Measurements from ENCODE around the gene HRK.
"Not testable (repeated sequence)": the region's sequence is repeated elsewhere in the genome, so short reads cannot be mapped to it uniquely, and the experiment has no call there.

The HRK gene

DNA sequence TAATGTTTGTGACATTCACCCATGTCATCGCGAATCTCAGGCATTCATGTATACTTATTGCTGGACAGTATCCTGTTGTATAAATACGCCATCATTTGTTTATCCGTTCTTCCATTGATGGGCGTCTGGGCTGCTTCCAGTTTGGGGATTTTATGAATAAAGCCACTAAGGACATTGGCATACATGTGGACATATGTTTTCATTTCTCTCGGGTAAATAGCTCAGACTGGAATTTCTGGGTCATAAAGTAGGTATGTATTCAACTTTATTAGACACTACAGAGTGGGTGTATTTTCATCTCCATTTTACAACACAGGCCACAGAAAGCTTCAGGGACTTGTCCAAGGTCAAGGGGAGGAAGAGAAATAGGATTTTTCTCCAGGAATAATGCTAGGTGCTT lies 48.9 kb downstream of the HRK start:
- no peaks in the 10 kb centered on the region for H3K36me3 ChIP-seq (ENCODE audit: insufficient read depth, low read length)
- no peak overlapping the region for H3K9ac ChIP-seq (ENCODE audit: insufficient read length)
- H3K4me3 ChIP-seq, result no peak overlapping the region
- no peak for DNase-seq (ENCODE audit: low read depth, low spot score)
- H3K9me3 ChIP-seq (ENCODE audit: low read depth, low read length), result no peaks in the 10 kb centered on the region
- H3K27ac ChIP-seq, result no peak overlapping the region
- TF ChIP-seq EZH2 (IDR thresholded peaks at IDR 0.05) (no peak), FOXP2 (optimal IDR thresholded peaks at IDR 0.05; ENCODE audit: control extremely low read depth, extremely low read length, insufficient read depth) (no peak), POLR2AphosphoS5 (IDR thresholded peaks at IDR 0.05; ENCODE audit: borderline replicate concordance, low read depth, low read length) (no peak)

DNA sequence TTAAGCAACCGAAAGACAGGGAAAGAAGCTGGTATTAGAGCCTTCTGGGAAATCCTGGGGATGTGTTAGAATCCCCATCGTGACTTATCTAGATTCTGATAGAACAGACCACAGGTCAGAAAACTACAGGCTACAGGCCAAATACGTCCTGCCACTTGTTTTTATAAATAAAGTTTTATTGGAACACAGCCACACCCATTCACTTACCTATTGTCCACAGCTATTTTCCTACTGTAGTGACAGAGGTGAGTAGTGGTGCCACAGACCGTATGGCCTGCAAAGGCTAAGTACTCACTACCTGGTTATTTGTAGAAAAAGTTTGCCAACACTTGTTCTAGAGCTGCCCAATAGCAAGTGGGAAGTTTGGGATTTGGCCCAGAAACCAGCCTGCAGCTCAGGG lies 53.8 kb downstream of the HRK start:
- DNase-seq (ENCODE audit: low read depth, low spot score), result no peak
- Histone ChIP-seq H3K4me3 (no peak overlapping the region), H3K27ac (no peak overlapping the region), H3K9ac (ENCODE audit: insufficient read length) (no peak overlapping the region), H3K36me3 (ENCODE audit: insufficient read depth, low read length) (no peaks in the 10 kb centered on the region), H3K9me3 (ENCODE audit: low read depth, low read length) (no peaks in the 10 kb centered on the region)
- no peak for TF ChIP-seq POLR2AphosphoS5 (IDR thresholded peaks at IDR 0.05; ENCODE audit: borderline replicate concordance, low read depth, low read length)
- no peak for TF ChIP-seq EZH2 (IDR thresholded peaks at IDR 0.05)
- no peak for TF ChIP-seq FOXP2 (optimal IDR thresholded peaks at IDR 0.05; ENCODE audit: control extremely low read depth, extremely low read length, insufficient read depth)

DNA sequence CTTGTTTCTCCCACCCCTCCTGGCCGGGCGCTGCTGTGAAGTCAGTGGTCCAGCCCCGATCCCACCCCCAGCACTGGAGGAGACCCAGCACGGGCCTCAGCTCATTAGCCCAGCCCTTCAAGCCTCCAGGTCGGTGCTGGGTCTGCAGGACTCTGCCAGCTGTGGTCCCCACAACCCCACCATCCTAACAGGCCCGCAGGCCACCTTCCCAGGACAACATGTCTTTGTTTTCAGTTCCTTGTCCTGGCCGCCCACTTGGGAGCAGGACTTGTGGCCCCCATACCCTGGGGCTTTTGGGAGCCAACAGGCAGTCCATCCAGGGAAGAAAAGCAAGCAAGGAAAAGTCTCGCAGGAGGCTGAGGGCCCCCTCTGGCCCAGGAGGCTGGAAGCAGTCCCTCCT lies 60.0 kb downstream of the HRK start:
- no peak for DNase-seq (ENCODE audit: low read depth, low spot score)
- Histone ChIP-seq H3K9me3 (ENCODE audit: low read depth, low read length) (no peaks in the 10 kb centered on the region), H3K4me3 (no peak overlapping the region), H3K27ac (no peak overlapping the region), H3K36me3 (ENCODE audit: insufficient read depth, low read length) (no peaks in the 10 kb centered on the region), H3K9ac (ENCODE audit: insufficient read length) (no peak overlapping the region)
- no peak for TF ChIP-seq POLR2AphosphoS5 (IDR thresholded peaks at IDR 0.05; ENCODE audit: borderline replicate concordance, low read depth, low read length)
- TF ChIP-seq EZH2 (IDR thresholded peaks at IDR 0.05), result no peak
- TF ChIP-seq FOXP2 (optimal IDR thresholded peaks at IDR 0.05; ENCODE audit: control extremely low read depth, extremely low read length, insufficient read depth), result no peak

DNA sequence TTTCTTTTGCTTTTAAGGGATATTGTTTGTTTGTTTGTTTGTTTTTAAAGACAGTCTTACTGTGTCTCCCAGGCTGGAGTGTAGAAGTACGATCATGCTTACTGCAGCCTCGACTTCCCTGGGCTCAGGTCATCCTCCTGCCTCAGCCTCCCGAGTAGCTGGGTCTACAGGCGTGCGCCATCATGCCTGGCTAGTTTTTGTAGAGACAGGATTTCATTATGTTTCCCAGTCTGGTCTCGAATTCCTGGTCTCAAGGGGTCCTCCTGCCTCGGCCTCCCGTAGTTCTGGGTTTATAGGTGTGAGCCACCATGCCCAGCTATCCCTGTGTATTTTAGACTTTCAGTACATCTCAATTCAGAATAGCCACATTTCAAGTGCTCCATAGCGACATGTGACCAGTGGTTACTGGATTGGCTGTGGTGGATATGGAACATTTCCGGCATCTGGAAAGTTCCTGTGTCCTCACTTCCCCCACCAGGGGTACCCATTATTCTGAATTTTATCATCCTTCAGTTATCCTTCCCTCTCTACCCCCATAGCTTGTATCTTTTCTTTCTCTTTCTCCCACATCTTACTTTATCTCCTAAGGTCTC lies 61.1 kb downstream of the HRK start:
- Histone ChIP-seq H3K9me3 (ENCODE audit: low read depth, low read length) (no peaks in the 10 kb centered on the region), H3K27ac (no peak overlapping the region), H3K36me3 (ENCODE audit: insufficient read depth, low read length) (no peaks in the 10 kb centered on the region), H3K4me3 (no peak overlapping the region), H3K9ac (ENCODE audit: insufficient read length) (no peak overlapping the region)
- TF ChIP-seq POLR2AphosphoS5 (IDR thresholded peaks at IDR 0.05; ENCODE audit: borderline replicate concordance, low read depth, low read length) (no peak), FOXP2 (optimal IDR thresholded peaks at IDR 0.05; ENCODE audit: control extremely low read depth, extremely low read length, insufficient read depth) (no peak), EZH2 (IDR thresholded peaks at IDR 0.05) (no peak)
- no peak for DNase-seq (ENCODE audit: low read depth, low spot score)

DNA sequence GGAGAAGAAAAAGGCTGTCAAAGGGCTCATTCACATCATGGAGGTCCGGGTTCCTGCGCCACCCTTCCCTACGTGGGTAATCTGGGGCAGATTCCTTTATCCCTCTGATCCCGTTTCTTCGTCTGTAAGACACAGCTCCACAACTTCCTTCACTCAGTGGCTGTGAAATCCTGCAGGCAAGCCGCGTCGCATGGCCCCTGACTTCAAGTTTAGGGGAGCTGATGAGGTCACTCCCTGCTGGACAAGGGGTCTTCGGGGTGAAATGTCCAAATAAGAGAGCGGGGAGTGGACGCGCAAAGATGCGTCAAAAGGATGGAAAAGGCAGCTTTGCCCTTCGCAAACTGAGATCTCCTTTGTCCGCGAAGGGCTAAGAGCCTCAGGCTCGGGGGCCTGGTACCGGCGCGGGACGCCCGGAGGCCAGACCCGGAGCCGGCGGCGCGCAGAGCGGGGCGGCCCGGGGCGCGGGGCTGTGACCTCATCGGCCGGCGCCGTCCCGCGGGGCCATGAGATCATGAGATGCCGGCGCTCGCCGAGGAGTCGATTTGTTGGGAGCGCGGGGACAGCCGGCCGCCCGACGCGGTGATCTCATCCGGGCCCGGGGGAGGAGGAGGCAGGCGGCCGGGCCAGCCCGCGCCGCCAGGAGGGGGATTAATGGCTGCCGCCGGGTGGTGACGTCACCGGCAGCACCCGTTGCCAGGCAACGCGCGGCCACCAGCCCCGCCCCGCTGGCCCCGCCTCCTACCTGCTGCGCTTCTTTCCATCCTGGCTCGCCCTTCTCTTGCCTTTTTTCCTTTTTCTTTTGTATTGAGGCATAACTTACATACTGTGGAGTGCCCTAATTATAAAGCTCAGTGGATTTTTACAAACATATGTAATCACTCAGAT lies 62.1 kb downstream of the HRK start:
- DNase-seq (ENCODE audit: low read depth, low spot score), result no peak
- Histone ChIP-seq H3K36me3 (ENCODE audit: insufficient read depth, low read length) (no peaks in the 10 kb centered on the region), H3K9me3 (ENCODE audit: low read depth, low read length) (no peaks in the 10 kb centered on the region), H3K9ac (ENCODE audit: insufficient read length) (peak overlapping the region; percentile 93), H3K27ac (peak overlapping the region; percentile 65), H3K4me3 (peak overlapping the region; percentile 92)
- no peak for TF ChIP-seq FOXP2 (optimal IDR thresholded peaks at IDR 0.05; ENCODE audit: control extremely low read depth, extremely low read length, insufficient read depth)
- peak; percentile 54; the same call in 1 of the 2 replicates for TF ChIP-seq POLR2AphosphoS5 (IDR thresholded peaks at IDR 0.05; ENCODE audit: borderline replicate concordance, low read depth, low read length)

DNA sequence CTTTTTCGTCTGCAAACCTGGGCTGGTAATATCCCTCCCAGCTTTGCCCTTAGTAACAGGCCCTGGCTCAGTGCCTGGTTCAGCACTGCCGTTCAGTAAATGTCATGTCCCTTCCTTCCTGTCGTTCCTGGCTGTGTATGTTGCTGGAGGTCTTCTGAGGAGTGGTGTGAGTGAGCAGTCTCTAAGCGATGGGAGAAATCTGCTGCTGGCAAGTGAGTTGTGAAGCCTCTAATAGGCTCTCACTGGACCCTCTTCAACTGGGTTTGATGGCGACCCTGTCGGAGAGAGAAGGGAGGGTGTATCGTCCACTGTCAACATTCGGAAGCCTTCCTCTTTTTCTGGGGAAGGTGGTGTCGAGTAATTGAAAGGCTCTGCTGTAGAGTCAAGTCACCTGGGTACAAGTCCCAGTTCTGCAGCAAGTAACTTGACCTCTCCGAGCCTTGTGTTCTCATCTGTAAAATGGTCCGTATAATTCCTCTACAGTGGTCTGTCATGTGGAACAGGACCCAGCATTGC lies 62.8 kb downstream of the HRK start:
- TF ChIP-seq FOXP2 (optimal IDR thresholded peaks at IDR 0.05; ENCODE audit: control extremely low read depth, extremely low read length, insufficient read depth), result no peak
- TF ChIP-seq EZH2 (IDR thresholded peaks at IDR 0.05), result no peak
- no peak for TF ChIP-seq POLR2AphosphoS5 (IDR thresholded peaks at IDR 0.05; ENCODE audit: borderline replicate concordance, low read depth, low read length)
- H3K27ac ChIP-seq, result no peak overlapping the region
- H3K36me3 ChIP-seq (ENCODE audit: insufficient read depth, low read length), result no peaks in the 10 kb centered on the region
- H3K9me3 ChIP-seq (ENCODE audit: low read depth, low read length), result no peaks in the 10 kb centered on the region
- DNase-seq (ENCODE audit: low read depth, low spot score), result no peak
- peak overlapping the region; percentile 92 for H3K4me3 ChIP-seq
- H3K9ac ChIP-seq (ENCODE audit: insufficient read length), result peak overlapping the region; percentile 93

DNA sequence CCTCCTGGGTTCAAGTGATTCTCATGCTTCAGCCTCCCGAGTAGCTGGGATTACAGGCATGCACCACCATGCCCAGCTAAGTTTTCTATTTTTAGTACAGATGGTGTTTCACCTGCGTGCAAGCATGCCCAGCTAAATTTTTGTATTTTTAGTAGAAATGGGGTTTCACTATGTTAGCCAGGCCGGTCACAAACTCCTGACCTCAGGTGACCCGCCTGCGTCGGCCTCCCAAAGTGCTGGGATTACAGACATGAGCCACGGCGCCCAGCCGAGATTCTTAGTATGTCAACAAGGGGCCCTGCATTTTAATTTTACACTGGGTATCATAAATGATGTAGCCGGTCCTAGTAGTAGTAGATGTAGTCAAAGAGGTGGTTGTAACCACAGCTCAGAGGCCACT lies 66.5 kb downstream of the HRK start:
- H3K9ac ChIP-seq (ENCODE audit: insufficient read length); DNase-seq (ENCODE audit: low read depth, low spot score); H3K27ac ChIP-seq: not testable (repeated sequence)

DNA sequence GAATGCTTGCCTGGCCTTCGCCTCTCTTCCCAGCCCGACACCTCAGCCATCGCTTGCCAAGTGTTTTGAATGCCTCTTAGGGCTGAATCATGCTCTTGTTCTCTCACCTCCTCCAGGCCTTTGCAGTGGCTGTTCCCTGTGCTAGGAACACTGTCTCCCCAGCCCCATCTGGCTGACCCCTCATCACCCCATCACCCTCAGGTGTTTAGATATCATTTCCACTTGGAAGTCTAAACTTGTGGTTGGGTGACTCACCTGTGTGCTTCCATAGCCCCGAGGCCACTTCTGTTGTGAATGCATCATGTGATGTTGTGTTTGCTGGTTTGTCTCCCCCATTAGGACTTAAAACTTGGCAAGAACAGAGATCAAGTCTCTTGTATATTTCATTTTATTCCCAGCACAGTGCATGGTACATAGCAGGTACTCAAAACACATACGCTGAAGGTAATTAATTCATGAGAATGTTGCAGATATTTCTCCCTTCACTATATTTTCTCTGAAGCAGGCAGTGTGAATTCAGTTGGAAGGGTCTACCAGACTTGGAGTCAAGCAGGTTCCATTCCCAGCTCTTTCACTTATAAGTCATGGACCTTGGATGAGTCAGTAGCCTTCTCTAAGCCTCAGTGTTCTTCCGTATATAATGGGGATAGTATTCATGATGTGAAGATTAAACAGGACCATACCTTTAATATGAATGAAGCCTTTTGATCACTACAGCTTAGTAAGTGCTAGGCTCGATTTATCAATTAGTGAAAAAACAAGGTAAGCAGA lies 67.8 kb downstream of the HRK start:
- H3K36me3 ChIP-seq (ENCODE audit: insufficient read depth, low read length), result no peaks in the 10 kb centered on the region
- DNase-seq (ENCODE audit: low read depth, low spot score), result no peak
- H3K4me3 ChIP-seq, result no peak overlapping the region
- no peak for TF ChIP-seq FOXP2 (optimal IDR thresholded peaks at IDR 0.05; ENCODE audit: control extremely low read depth, extremely low read length, insufficient read depth)
- TF ChIP-seq EZH2 (IDR thresholded peaks at IDR 0.05), result no peak
- no peak for TF ChIP-seq POLR2AphosphoS5 (IDR thresholded peaks at IDR 0.05; ENCODE audit: borderline replicate concordance, low read depth, low read length)
- H3K9me3 ChIP-seq (ENCODE audit: low read depth, low read length), result no peaks in the 10 kb centered on the region
- H3K27ac ChIP-seq, result no peak overlapping the region
- no peak overlapping the region for H3K9ac ChIP-seq (ENCODE audit: insufficient read length)

More for the DNA sequence above, 66.5 kb downstream of the HRK start:
- not testable (repeated sequence) for H3K9me3 ChIP-seq (ENCODE audit: low read depth, low read length); H3K4me3 ChIP-seq; H3K36me3 ChIP-seq (ENCODE audit: insufficient read depth, low read length)
